ENCODE measurements around the gene MRGPRX1. TPM values are rescaled to one million over a fixed set of nuclear protein-coding genes. Genes with fewer than 3 reads are reported as not detected.
"Not testable (repeated sequence)": the region's sequence is repeated elsewhere in the genome, so short reads cannot be mapped to it uniquely, and the experiment has no call there.

The MRGPRX1 gene
- total RNA-seq, 4 donors from 2014 or later, result not detected

GRCh38 chr11:18907391-18907790, 31.8 kb downstream of the MRGPRX1 start:
- no peaks in the 10 kb centered on the region for H3K36me3 ChIP-seq
- TF ChIP-seq POLR2A (IDR thresholded peaks at IDR 0.05) (no peak), CTCF (IDR thresholded peaks at IDR 0.05) (no peak), POLR2AphosphoS5 (IDR thresholded peaks at IDR 0.05) (no peak), EP300 (IDR thresholded peaks at IDR 0.05) (no peak)
- no peak overlapping the region for H3K4me3 ChIP-seq
- H3K27me3 ChIP-seq, result no peaks in the 10 kb centered on the region
- no peak overlapping the region for H3K27ac ChIP-seq
- no peak for DNase-seq (ENCODE audit: low spot score in 2 of 2)
- no peaks in the 10 kb centered on the region for H3K9me3 ChIP-seq
- 90% methylated on average over 3 of the region's 3 CpGs for WGBS
- H3K4me1 ChIP-seq, result no peaks in the 10 kb centered on the region

- not testable (repeated sequence) for H3K27ac ChIP-seq
- WGBS, result 22% methylated on average over 6 of the region's 6 CpGs
These were observed 38.6 kb downstream of the MRGPRX1 start for GRCh38 chr11:18900637-18901036.

GRCh38 chr11:18900151-18900611, 39.0 kb downstream of the MRGPRX1 start:
- H3K27me3 ChIP-seq; H3K27ac ChIP-seq; H3K4me1 ChIP-seq; H3K9me3 ChIP-seq; H3K4me3 ChIP-seq; DNase-seq (ENCODE audit: low spot score in 2 of 2); H3K36me3 ChIP-seq: not testable (repeated sequence)
- 16% methylated on average over 3 of the region's 4 CpGs for WGBS

More at GRCh38 chr11:18900637-18901036, 38.6 kb downstream of the MRGPRX1 start:
- H3K4me1 ChIP-seq; H3K9me3 ChIP-seq; DNase-seq (ENCODE audit: low spot score in 2 of 2); H3K4me3 ChIP-seq; H3K27me3 ChIP-seq; H3K36me3 ChIP-seq: not testable (repeated sequence)

- not testable (repeated sequence) for H3K36me3 ChIP-seq; H3K9me3 ChIP-seq; H3K4me3 ChIP-seq; DNase-seq (ENCODE audit: low spot score in 2 of 2); H3K27ac ChIP-seq; H3K27me3 ChIP-seq; H3K4me1 ChIP-seq
- WGBS, result 96% methylated on average over 2 of the region's 2 CpGs
These were observed 47.5 kb downstream of the MRGPRX1 start for GRCh38 chr11:18891712-18892111.

DNA sequence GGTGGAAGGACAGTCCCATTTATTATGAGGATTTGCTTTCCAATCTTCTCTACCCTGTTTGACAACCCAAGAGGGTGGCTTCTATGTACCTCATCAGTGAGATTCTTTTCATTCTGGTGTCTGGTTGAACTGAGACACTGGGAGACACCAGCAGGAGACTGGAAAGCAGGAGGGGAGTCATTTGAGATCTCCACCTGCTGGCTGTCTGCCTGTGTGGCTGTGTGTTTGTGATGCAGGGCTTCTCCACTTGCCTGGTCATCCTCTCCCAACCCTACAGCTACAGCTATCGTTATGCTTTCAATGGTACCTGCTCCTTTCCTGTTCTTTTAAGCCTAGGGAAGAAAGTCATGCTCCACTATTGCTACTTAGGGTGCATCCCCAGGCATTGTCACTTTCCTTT, 48.6 kb downstream of the MRGPRX1 start:
- no peak overlapping the region for H3K4me3 ChIP-seq
- no peak for TF ChIP-seq EP300 (IDR thresholded peaks at IDR 0.05)
- TF ChIP-seq CTCF (IDR thresholded peaks at IDR 0.05), result no peak
- no peak for TF ChIP-seq POLR2AphosphoS5 (IDR thresholded peaks at IDR 0.05)
- no peak for TF ChIP-seq POLR2A (IDR thresholded peaks at IDR 0.05)
- WGBS, result 64% methylated on average over 1 of the region's 1 CpG

More for the DNA sequence above, 48.6 kb downstream of the MRGPRX1 start:
- Histone ChIP-seq H3K27ac (no peak overlapping the region), H3K9me3 (no peaks in the 10 kb centered on the region), H3K36me3 (no peaks in the 10 kb centered on the region), H3K4me1 (no peaks in the 10 kb centered on the region), H3K27me3 (no peaks in the 10 kb centered on the region)
- no peak for DNase-seq (ENCODE audit: low spot score in 2 of 2)

Other genes starting within 250 kb of the MRGPRX1 start
- 10 to 100 TPM; 17.1 to 57.0 (median 41.1) TPM for gene TMEM86A, start 240.6 kb downstream of the MRGPRX1 start, total RNA-seq
- 1 to 10 TPM in 1 of 4 donors, not detected in 3; 2.3 TPM for gene IGSF22, start 213.2 kb downstream of the MRGPRX1 start, total RNA-seq
- 1 to 10 TPM in 2 of 4 donors, under 1 TPM in 1, not detected in 1; 0.15 to 1.7 (median 1.3) TPM for gene PTPN5, start 147.6 kb downstream of the MRGPRX1 start, total RNA-seq
- under 1 TPM in 1 of 4 donors, not detected in 3; 0.45 TPM for gene MRGPRX2, start 121.3 kb upstream of the MRGPRX1 start, total RNA-seq
- gene ZDHHC13, start 177.8 kb upstream of the MRGPRX1 start, total RNA-seq, result 10 to 100 TPM; 23.8 to 74.6 (median 27.0) TPM